Fibroblast of mammary gland (primary cell): ENCODE data around the gene BRD7.

ENCODE experiments used
- DNase-seq: peaks from one replicate; pipeline ENCODE4 v3.0.0-alpha.2; 2010; ENCODE audit warnings: low read depth
- H3K4me3 ChIP-seq: 2 replicates; pipeline ENCODE4 v1.5.1; 2011; ENCODE audit warnings: low read depth, mild to moderate bottlenecking, low read length, moderate library complexity; ENCODE audit not compliant: control insufficient read depth
- TF ChIP-seq, protein P1 (sequence below): conservative IDR thresholded peaks from 2 replicates; pipeline ENCODE4 v1.5.1; 2011; ENCODE audit warnings: low read depth, low read length, inconsistent platforms; ENCODE audit not compliant: control insufficient read depth, insufficient read depth

The BRD7 gene

DNA sequence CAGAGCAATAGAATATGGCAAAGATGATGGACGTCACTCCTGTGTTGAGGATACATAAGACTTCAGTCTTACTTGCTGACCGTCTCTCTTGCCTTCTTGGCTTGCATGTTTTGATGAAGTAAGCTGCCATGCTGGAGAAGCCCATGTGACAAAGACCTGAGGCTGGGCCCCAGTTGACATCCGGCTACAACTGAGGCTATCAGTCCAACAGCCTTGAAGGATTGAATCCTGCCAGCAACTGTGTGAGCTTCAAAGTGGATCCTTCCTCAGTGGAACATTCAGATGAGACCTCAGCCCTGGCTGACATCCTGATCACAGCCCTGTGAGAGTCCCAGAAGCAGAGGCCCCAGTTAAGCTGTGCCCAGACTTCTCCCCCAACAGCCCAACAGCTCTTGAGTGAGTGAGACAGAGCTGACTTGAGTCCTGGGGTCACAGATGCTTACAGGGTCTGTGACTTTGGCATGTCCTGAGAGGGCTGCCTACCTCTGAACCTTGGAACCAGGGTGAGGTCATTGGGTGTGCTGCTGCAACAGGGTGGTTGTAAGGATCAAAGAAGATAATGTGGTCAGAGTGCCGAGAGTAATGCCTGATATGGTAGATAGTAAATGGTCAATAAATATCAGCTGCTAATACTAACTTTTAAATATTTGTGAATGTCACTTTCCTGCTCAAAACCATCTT, 2.4 kb upstream of the BRD7 start:
- H3K4me3 ChIP-seq, result no peak overlapping the region
- TF ChIP-seq, protein P1, sequence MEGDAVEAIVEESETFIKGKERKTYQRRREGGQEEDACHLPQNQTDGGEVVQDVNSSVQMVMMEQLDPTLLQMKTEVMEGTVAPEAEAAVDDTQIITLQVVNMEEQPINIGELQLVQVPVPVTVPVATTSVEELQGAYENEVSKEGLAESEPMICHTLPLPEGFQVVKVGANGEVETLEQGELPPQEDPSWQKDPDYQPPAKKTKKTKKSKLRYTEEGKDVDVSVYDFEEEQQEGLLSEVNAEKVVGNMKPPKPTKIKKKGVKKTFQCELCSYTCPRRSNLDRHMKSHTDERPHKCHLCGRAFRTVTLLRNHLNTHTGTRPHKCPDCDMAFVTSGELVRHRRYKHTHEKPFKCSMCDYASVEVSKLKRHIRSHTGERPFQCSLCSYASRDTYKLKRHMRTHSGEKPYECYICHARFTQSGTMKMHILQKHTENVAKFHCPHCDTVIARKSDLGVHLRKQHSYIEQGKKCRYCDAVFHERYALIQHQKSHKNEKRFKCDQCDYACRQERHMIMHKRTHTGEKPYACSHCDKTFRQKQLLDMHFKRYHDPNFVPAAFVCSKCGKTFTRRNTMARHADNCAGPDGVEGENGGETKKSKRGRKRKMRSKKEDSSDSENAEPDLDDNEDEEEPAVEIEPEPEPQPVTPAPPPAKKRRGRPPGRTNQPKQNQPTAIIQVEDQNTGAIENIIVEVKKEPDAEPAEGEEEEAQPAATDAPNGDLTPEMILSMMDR, result no peak
- no peak for DNase-seq

DNA sequence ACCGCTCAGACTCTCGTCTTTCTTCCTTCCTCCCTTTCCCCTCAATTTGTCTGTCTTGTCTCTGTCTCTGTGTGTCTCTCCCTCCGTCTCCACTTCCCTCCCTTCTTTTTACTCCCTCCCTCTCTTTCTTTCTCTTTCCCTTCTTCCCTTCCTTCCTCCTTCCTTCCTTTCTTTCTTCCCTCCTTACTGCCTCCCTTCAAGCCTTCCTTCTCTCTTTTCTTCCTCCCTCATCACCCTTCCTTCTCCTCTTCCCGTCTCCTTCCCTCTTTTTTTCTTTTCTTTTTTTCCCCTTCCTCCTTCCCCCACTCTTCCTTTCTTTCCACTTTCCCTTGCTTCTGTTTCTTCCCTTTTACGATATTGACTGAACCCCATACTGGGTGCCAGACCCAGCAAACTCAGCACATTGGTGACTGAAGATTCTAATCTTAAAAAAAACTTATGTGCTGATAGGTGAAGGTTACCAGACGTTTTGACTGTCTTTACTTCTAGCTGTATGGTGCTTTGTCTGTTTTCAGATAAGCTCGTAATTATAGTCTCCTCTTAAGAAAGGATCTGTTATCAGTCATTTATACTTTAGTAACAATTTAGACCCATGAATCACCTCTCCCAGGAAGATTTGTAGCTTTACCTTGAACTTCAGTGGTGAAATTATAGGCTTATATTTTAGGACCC, 481 bp upstream of the BRD7 start:
- TF ChIP-seq, protein P1, result no peak
- H3K4me3 ChIP-seq, result peak overlapping the region; percentile 44
- DNase-seq, result no peak

DNA sequence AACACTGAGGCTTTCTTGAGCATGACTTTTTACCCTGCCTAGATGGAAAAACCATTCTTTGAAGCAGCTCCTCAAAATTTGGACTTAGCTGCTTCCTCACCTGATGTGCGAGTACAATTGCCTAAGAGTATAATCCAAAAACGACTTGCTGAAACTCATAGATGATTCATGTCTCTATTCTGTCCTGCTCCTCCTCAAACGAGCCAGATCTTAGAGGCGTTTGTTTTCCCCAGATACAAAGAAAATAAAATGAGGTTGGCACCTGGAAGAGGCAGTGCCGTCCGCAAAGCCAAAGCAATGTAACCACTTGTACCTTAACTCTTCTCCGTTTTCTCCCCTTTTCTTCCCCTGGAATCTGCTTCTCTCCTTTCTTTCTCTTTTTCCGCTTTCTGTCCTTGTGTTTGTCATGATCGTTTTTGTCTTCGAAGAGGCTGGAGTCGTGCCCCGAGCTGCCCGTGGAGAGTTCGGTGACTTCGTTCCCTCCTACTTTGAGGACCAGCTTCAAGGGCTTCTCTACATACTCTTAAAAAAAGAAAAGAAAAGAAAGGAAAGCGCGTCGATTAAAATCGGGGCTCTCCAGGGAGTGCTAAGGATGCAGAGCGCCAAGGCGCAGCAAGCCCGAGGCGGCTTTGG, 895 bp downstream of the BRD7 start:
- H3K4me3 ChIP-seq, result peak overlapping the region; percentile 68
- DNase-seq, result peak; percentile 25
- TF ChIP-seq, protein P1, result no peak

DNA sequence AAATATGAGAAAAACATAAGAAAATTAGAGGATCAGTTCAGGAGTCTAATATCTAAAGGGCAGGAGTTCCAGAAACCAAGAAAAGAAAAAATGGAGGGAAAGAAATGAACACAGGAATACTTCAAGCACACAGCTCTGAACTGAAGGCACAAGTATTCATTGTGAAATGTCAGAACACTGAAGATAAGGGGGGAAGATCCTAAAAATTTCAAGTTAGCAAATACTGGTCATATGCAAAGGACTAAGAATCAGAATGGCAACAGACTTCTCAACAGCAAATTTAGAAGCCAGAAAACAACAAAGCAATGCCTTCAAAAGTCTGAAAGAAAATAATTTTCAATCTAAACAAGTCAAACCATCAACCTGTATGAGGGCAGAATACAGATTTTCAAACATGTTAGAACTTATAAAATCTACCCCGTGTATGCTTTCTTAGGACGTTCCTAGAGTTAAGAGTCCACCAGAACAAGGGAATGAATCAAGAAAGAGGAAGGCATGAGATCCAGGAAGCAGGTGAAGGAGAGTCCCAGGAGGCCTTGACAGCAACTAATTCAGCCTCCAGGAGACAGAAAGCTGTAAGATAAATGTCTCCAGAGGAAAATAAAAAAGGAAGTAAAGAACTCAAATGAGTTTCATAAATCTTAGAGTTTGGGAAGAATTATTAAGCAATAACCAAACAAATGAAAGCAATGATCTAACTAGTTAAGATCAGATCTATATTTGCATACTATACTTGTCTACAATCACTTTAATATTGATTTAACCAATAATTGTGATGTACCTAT, 2.8 kb downstream of the BRD7 start:
- DNase-seq, result no peak
- TF ChIP-seq, protein P1, result no peak
- H3K4me3 ChIP-seq, result no peak overlapping the region

DNA sequence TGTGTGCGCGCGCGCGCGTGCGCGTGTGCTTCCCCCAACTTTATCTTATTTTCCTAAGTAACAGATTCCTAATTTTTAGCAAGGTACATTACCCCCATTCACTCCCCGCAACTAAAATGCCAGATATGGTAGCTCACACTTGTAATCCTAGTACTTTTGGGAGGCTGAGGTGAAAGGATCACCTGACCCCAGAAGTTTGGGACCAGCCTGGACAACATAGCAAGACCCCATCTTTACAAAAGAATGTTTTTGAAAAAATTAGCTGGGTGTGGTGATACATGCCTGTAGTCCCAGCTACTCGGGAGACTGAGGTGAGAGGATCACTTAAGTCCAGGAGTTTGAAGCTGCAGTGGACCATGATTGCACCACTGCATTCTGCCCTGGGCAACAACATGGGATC, 5.1 kb downstream of the BRD7 start:
- no peak for DNase-seq
- TF ChIP-seq, protein P1, result no peak
- H3K4me3 ChIP-seq, result no peak overlapping the region

DNA sequence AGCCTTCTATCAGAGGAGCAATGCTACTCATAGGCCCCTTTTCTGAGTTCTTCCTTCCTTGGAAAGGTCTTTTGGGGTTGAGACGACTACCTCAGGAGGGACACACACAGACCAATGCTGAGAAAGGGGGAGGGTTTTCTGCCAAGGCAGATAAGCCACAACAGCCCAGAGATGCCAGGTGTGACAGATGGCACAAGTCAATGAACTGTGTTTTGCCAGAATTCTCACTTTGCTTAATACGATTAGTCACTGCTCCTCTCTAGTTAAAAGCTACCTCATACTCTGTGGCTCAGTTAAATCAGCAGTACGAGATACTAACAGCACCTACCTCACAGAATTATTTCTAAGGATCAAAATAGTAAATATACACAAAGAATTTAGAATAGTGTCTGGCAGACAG, 8.0 kb downstream of the BRD7 start:
- no peak overlapping the region for H3K4me3 ChIP-seq
- TF ChIP-seq, protein P1, result no peak
- peak; percentile 65 for DNase-seq
